Mesendoderm (in vitro differentiated cells): ENCODE results near the gene NDUFB7.
"Not testable (repeated sequence)": the region's sequence is repeated elsewhere in the genome, so short reads cannot be mapped to it uniquely, and the experiment has no call there.

ENCODE experiments used
- DNase-seq: peaks from one replicate; pipeline ENCODE4 v3.0.0; 2013
- H2AK5ac ChIP-seq: 2 replicates; pipeline ENCODE4 v1.6.1; 2013; ENCODE audit warnings: low read length, inconsistent platforms
- H2BK120ac ChIP-seq: 2 replicates; pipeline ENCODE4 v1.6.1; 2013; ENCODE audit warnings: low read depth, mild to moderate bottlenecking, low read length, moderate library complexity, mixed read lengths
- H2BK15ac ChIP-seq: replicated peaks from 2 replicates; pipeline ENCODE4 v1.6.1; 2013; ENCODE audit warnings: low read depth, mild to moderate bottlenecking, moderate library complexity
- H2BK5ac ChIP-seq: 2 replicates; pipeline ENCODE4 v1.6.1; 2013; ENCODE audit warnings: low read length, inconsistent platforms
- H3K18ac ChIP-seq: 2 replicates; pipeline ENCODE4 v1.6.1; 2013; ENCODE audit warnings: mild to moderate bottlenecking, low read length, mixed read lengths
- H3K23ac ChIP-seq: one replicate; pipeline ENCODE4 v1.6.1; 2013; ENCODE audit warnings: low read length
- H3K27ac ChIP-seq: 2 replicates; pipeline ENCODE4 v1.5.1; 2013; ENCODE audit warnings: low read depth, mild to moderate bottlenecking, inconsistent platforms, low read length, moderate library complexity
- H3K27me3 ChIP-seq: 2 replicates; pipeline ENCODE4 v1.6.1; 2013; ENCODE audit warnings: low read length, control low read depth, mild to moderate bottlenecking, inconsistent platforms; ENCODE audit not compliant: insufficient read depth, poor library complexity
- H3K36me3 ChIP-seq: 2 replicates; pipeline ENCODE4 v1.6.1; 2013; ENCODE audit warnings: low read length, inconsistent platforms; ENCODE audit not compliant: control insufficient read depth, insufficient read depth
- H3K4ac ChIP-seq: one replicate; pipeline ENCODE4 v1.6.1; 2013; ENCODE audit warnings: low read depth, mild to moderate bottlenecking, low read length, moderate library complexity
- H3K4me1 ChIP-seq: 2 replicates; pipeline ENCODE4 v1.6.1; 2013; ENCODE audit warnings: low read depth, low read length, inconsistent platforms; ENCODE audit not compliant: control insufficient read depth
- H3K4me2 ChIP-seq: 2 replicates; pipeline ENCODE4 v1.6.1; 2013; ENCODE audit warnings: low read length
- H3K4me3 ChIP-seq: 2 replicates; pipeline ENCODE4 v1.5.1; 2013; ENCODE audit warnings: mild to moderate bottlenecking, low read length
- H3K56ac ChIP-seq: one replicate; pipeline ENCODE4 v1.6.1; 2013; ENCODE audit warnings: low read length
- H3K79me1 ChIP-seq: 2 replicates; pipeline ENCODE4 v1.6.1; 2013; ENCODE audit warnings: low read length, inconsistent platforms
- H3K79me2 ChIP-seq: 2 replicates; pipeline ENCODE4 v1.6.1; 2013; ENCODE audit warnings: mild to moderate bottlenecking, low read length; ENCODE audit not compliant: control insufficient read depth, insufficient read depth
- H3K9ac ChIP-seq: 2 replicates; pipeline ENCODE4 v1.6.1; 2013; ENCODE audit warnings: low read length, inconsistent platforms
- H4K5ac ChIP-seq: one replicate; pipeline ENCODE4 v1.6.1; 2013; ENCODE audit warnings: low read length
- H4K8ac ChIP-seq: one replicate; pipeline ENCODE4 v1.6.1; 2013; ENCODE audit warnings: low read depth, mild to moderate bottlenecking, control low read depth, low read length, moderate library complexity
- WGBS: extraction: QIAGEN DNeasy Blood & Tissue Kit; methylation state at CpG from one replicate; pipeline ENCODE4 v1.1.7; 2013; ENCODE audit warnings: low lambda C conversion rate, missing lambda C conversion rate; ENCODE audit not compliant: insufficient coverage; ENCODE audit errors: extremely low coverage; 5-methylcytosine and 5-hydroxymethylcytosine counted together

The NDUFB7 gene

GRCh38 chr19:14555918-14556661 lies 15.8 kb downstream of the NDUFB7 start:
- no peak overlapping the region for H4K8ac ChIP-seq
- H3K18ac ChIP-seq, result no peak overlapping the region
- peaks cover 12% of the 10 kb centered on the region for H3K79me2 ChIP-seq
- no peak for DNase-seq
- H3K23ac ChIP-seq, result no peak overlapping the region
- H3K27ac ChIP-seq, result no peak overlapping the region
- H3K56ac ChIP-seq, result no peak overlapping the region
- WGBS, result no CpG with 5 or more reads among the region's 12 CpGs
- no peak overlapping the region for H2BK120ac ChIP-seq
- H2BK15ac ChIP-seq, result no peak overlapping the region
- H2BK5ac ChIP-seq, result no peak overlapping the region
- H3K9ac ChIP-seq, result no peak overlapping the region
- H3K4me3 ChIP-seq, result no peak overlapping the region
- no peak overlapping the region for H3K4me2 ChIP-seq
- H3K27me3 ChIP-seq, result no peaks in the 10 kb centered on the region
- H3K4ac ChIP-seq, result no peak overlapping the region
- no peak overlapping the region for H4K5ac ChIP-seq
- no peak overlapping the region for H2AK5ac ChIP-seq
- H3K4me1 ChIP-seq, result peaks cover 2% of the 10 kb centered on the region
- H3K79me1 ChIP-seq, result peaks cover 18% of the 10 kb centered on the region
- H3K36me3 ChIP-seq, result no peaks in the 10 kb centered on the region

GRCh38 chr19:14554382-14554812 lies 17.5 kb downstream of the NDUFB7 start:
- Histone ChIP-seq H3K4ac (no peak overlapping the region), H2AK5ac (no peak overlapping the region), H4K5ac (no peak overlapping the region), H4K8ac (no peak overlapping the region), H3K18ac (no peak overlapping the region), H3K9ac (no peak overlapping the region), H3K27ac (no peak overlapping the region), H3K4me1 (peaks cover 2% of the 10 kb centered on the region), H2BK5ac (no peak overlapping the region), H3K4me3 (no peak overlapping the region), H3K56ac (no peak overlapping the region), H3K36me3 (no peaks in the 10 kb centered on the region), H3K79me2 (peaks cover 2% of the 10 kb centered on the region), H3K79me1 (peaks cover 12% of the 10 kb centered on the region), H3K4me2 (no peak overlapping the region), H3K23ac (no peak overlapping the region), H2BK120ac (no peak overlapping the region), H3K27me3 (no peaks in the 10 kb centered on the region), H2BK15ac (no peak overlapping the region)
- DNase-seq, result peak; percentile 51
- no CpG with 5 or more reads among the region's 6 CpGs for WGBS

GRCh38 chr19:14553939-14554243 lies 18.0 kb downstream of the NDUFB7 start:
- Histone ChIP-seq H3K18ac (no peak overlapping the region), H3K23ac (no peak overlapping the region), H2AK5ac (no peak overlapping the region), H3K79me2 (peaks cover 2% of the 10 kb centered on the region), H3K27ac (no peak overlapping the region), H3K36me3 (no peaks in the 10 kb centered on the region), H3K9ac (no peak overlapping the region), H3K56ac (no peak overlapping the region), H3K4me2 (no peak overlapping the region), H3K79me1 (peaks cover 12% of the 10 kb centered on the region), H4K5ac (no peak overlapping the region), H3K4ac (no peak overlapping the region), H2BK5ac (no peak overlapping the region), H3K4me1 (peaks cover 2% of the 10 kb centered on the region), H3K4me3 (no peak overlapping the region), H2BK15ac (no peak overlapping the region), H2BK120ac (no peak overlapping the region), H4K8ac (no peak overlapping the region), H3K27me3 (no peaks in the 10 kb centered on the region)
- no CpG with 5 or more reads among the region's 9 CpGs for WGBS
- DNase-seq, result no peak

GRCh38 chr19:14553042-14553938 lies 18.6 kb downstream of the NDUFB7 start:
- Histone ChIP-seq H3K23ac (no peak overlapping the region), H2AK5ac (no peak overlapping the region), H3K56ac (no peak overlapping the region), H2BK120ac (no peak overlapping the region), H3K79me1 (peaks cover 8% of the 10 kb centered on the region), H3K79me2 (no peaks in the 10 kb centered on the region), H2BK15ac (no peak overlapping the region), H3K4me3 (no peak overlapping the region), H3K27ac (no peak overlapping the region), H4K5ac (no peak overlapping the region), H2BK5ac (no peak overlapping the region), H4K8ac (no peak overlapping the region), H3K4ac (no peak overlapping the region), H3K27me3 (no peaks in the 10 kb centered on the region), H3K36me3 (no peaks in the 10 kb centered on the region), H3K9ac (no peak overlapping the region), H3K4me2 (no peak overlapping the region), H3K4me1 (no peaks in the 10 kb centered on the region), H3K18ac (no peak overlapping the region)
- DNase-seq, result no peak
- WGBS, result no CpG with 5 or more reads among the region's 35 CpGs

GRCh38 chr19:14552006-14552360 lies 19.9 kb downstream of the NDUFB7 start:
- H3K4me2 ChIP-seq, H2BK120ac ChIP-seq, H3K27me3 ChIP-seq, H2BK5ac ChIP-seq, H3K9ac ChIP-seq, H4K8ac ChIP-seq, H3K23ac ChIP-seq, H4K5ac ChIP-seq, H2BK15ac ChIP-seq, H3K56ac ChIP-seq, H3K4ac ChIP-seq, H3K4me3 ChIP-seq, H3K27ac ChIP-seq, H2AK5ac ChIP-seq, H3K79me2 ChIP-seq, H3K36me3 ChIP-seq, H3K18ac ChIP-seq, H3K4me1 ChIP-seq, H3K79me1 ChIP-seq, DNase-seq: not testable (repeated sequence)
- WGBS, result no CpG with 5 or more reads among the region's 8 CpGs
